Choroid plexus epithelial cell (primary cell): ENCODE results near the gene BTBD17.
"Not testable (repeated sequence)": the region's sequence is repeated elsewhere in the genome, so short reads cannot be mapped to it uniquely, and the experiment has no call there.

Experiments used
- DNase-seq: peaks from one replicate; pipeline ENCODE4 v3.0.0-alpha.2; 2010; ENCODE audit warnings: low read depth
- H3K4me3 ChIP-seq: 2 replicates; pipeline ENCODE4 v1.5.1; 2011; ENCODE audit warnings: low read depth, mild to moderate bottlenecking, control low read depth, low read length, moderate library complexity
- CTCF ChIP-seq: conservative IDR thresholded peaks from 2 replicates; pipeline ENCODE4 v1.5.1; 2011; ENCODE audit warnings: low read depth, mild to moderate bottlenecking, control low read depth, inconsistent platforms, low read length, moderate library complexity

BTBD17 gene

GRCh38 chr17:74361230-74362068 lies at the start of gene BTBD17:
TSS of gene BTBD17 (minus strand) at chr17:74361868. CDS start at chr17:74361819, 49 bp downstream.
- no peak within 1 kb of the TSS for H3K4me3 ChIP-seq
- peak; percentile 51 for DNase-seq
- peak; percentile 61 for TF ChIP-seq CTCF

GRCh38 chr17:74410001-74410443 lies 48.4 kb upstream of the BTBD17 start:
- no peak for DNase-seq
- no peak for TF ChIP-seq CTCF
- H3K4me3 ChIP-seq = no peak overlapping the region

GRCh38 chr17:74408815-74409214 lies 47.1 kb upstream of the BTBD17 start:
- TF ChIP-seq CTCF = no peak
- H3K4me3 ChIP-seq = no peak overlapping the region
- no peak for DNase-seq

GRCh38 chr17:74408262-74408661 lies 46.6 kb upstream of the BTBD17 start:
- peak; percentile 14 for DNase-seq
- TF ChIP-seq CTCF = no peak
- no peak overlapping the region for H3K4me3 ChIP-seq

- DNase-seq = no peak
- no peak overlapping the region for H3K4me3 ChIP-seq
- no peak for TF ChIP-seq CTCF
These were observed 45.7 kb upstream of the BTBD17 start for GRCh38 chr17:74407384-74407783.

- not testable (repeated sequence) for DNase-seq, H3K4me3 ChIP-seq
These were observed 43.6 kb upstream of the BTBD17 start for GRCh38 chr17:74405311-74405710.

- no peak for TF ChIP-seq CTCF
- no peak overlapping the region for H3K4me3 ChIP-seq
- no peak for DNase-seq
These were observed 43.1 kb upstream of the BTBD17 start for GRCh38 chr17:74404789-74405188.
